ENCODE measurements around the gene STKLD1.
"Not testable (repeated sequence)": the region's sequence is repeated elsewhere in the genome, so short reads cannot be mapped to it uniquely, and the experiment has no call there.

STKLD1 gene

DNA sequence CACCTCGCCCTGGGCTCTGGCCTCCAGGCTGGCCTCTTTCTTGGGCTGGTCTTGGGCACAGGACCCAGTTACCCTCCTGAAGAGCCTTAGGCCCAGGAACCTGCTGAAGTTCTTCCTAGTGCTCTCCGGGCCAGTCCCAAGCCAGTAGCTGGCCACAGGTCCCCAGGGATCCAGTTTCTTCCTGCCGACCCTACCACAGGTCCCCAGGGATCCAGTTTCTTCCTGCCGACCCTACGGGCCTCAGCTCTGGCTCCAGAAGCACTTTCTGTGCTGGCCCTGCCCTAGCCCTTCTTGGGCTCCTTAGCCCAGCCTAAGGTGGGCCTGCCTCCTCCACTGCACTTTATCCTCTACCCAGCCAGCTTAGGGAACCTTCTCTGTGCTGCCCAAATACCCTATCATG lies 65.4 kb downstream of the STKLD1 start:
- Histone ChIP-seq H3K27me3 (replicated peaks) (peaks cover 13% of the 10 kb centered on the region), H3K27ac (no peak overlapping the region), H3K36me3 (replicated peaks) (no peaks in the 10 kb centered on the region), H3K4me3 (ENCODE audit: low read depth, low read length) (no peak overlapping the region)
- DNase-seq, result no peak
- TF ChIP-seq, protein P1, sequence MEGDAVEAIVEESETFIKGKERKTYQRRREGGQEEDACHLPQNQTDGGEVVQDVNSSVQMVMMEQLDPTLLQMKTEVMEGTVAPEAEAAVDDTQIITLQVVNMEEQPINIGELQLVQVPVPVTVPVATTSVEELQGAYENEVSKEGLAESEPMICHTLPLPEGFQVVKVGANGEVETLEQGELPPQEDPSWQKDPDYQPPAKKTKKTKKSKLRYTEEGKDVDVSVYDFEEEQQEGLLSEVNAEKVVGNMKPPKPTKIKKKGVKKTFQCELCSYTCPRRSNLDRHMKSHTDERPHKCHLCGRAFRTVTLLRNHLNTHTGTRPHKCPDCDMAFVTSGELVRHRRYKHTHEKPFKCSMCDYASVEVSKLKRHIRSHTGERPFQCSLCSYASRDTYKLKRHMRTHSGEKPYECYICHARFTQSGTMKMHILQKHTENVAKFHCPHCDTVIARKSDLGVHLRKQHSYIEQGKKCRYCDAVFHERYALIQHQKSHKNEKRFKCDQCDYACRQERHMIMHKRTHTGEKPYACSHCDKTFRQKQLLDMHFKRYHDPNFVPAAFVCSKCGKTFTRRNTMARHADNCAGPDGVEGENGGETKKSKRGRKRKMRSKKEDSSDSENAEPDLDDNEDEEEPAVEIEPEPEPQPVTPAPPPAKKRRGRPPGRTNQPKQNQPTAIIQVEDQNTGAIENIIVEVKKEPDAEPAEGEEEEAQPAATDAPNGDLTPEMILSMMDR (IDR thresholded peaks at IDR 0.05; ENCODE audit: low read depth, low read length, missing control alignments), result no peak
- in situ Hi-C loops (cut with HindIII; ENCODE audit: low pct_ligation_motif_present, low sequenced_read_pairs), result no loop called here

- TF ChIP-seq, protein P1 (IDR thresholded peaks at IDR 0.05; ENCODE audit: low read depth, low read length, missing control alignments), result no peak
- Histone ChIP-seq H3K4me3 (ENCODE audit: low read depth, low read length) (no peak overlapping the region), H3K27ac (no peak overlapping the region), H3K36me3 (replicated peaks) (no peaks in the 10 kb centered on the region), H3K27me3 (replicated peaks) (peaks cover 13% of the 10 kb centered on the region)
- in situ Hi-C loops (cut with HindIII; ENCODE audit: low pct_ligation_motif_present, low sequenced_read_pairs), result no loop called here
- DNase-seq, result no peak
These were observed 67.1 kb downstream of the STKLD1 start for GRCh38 chr9:133443248-133443647.

GRCh38 chr9:133443982-133444381 lies 67.8 kb downstream of the STKLD1 start:
- peak; percentile 27 for DNase-seq
- Histone ChIP-seq H3K27ac (no peak overlapping the region), H3K4me3 (ENCODE audit: low read depth, low read length) (no peak overlapping the region), H3K36me3 (replicated peaks) (no peaks in the 10 kb centered on the region), H3K27me3 (replicated peaks) (peaks cover 13% of the 10 kb centered on the region)
- in situ Hi-C loops (cut with HindIII; ENCODE audit: low pct_ligation_motif_present, low sequenced_read_pairs), result no loop called here
- TF ChIP-seq, protein P1 (IDR thresholded peaks at IDR 0.05; ENCODE audit: low read depth, low read length, missing control alignments), result no peak

DNA sequence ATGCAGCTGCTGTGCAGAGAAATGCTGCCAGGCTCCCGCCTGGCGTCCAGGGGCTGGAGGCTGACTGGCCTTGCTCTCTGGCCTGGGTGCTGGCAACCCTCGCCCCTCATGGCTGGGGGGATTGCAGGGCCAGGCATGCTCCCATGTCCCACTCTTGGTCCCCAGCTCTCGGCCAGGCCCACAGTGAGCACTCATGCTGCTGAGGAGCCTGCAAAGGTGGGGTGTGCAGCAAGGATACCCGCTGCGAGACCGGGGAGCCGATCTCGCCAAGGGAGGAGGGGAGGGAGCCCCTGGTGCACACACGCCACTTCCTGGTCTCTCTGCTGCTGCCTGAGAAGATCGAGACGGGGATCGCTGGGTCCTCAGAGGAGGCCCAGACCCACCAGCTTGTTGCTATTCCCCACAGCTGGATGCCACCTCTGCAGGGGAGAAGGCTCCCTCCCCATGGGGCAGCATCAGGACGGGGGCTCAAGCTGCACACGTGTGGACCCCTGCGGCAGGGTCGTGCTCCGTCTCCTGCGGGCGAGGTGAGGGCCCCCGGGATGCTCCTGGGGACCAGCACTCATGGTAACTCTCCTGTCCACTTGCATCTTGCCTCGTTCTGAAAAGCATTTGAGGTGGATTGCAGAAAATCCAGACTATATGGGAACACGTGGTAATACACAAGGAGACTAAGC lies 69.3 kb downstream of the STKLD1 start:
- peaks cover 13% of the 10 kb centered on the region for H3K27me3 ChIP-seq (replicated peaks)
- no peak for DNase-seq
- H3K4me3 ChIP-seq (ENCODE audit: low read depth, low read length), result no peak overlapping the region
- no peaks in the 10 kb centered on the region for H3K36me3 ChIP-seq (replicated peaks)
- in situ Hi-C loops (cut with HindIII; ENCODE audit: low pct_ligation_motif_present, low sequenced_read_pairs), result no loop called here
- TF ChIP-seq, protein P1 (IDR thresholded peaks at IDR 0.05; ENCODE audit: low read depth, low read length, missing control alignments), result no peak
- H3K27ac ChIP-seq, result no peak overlapping the region

DNA sequence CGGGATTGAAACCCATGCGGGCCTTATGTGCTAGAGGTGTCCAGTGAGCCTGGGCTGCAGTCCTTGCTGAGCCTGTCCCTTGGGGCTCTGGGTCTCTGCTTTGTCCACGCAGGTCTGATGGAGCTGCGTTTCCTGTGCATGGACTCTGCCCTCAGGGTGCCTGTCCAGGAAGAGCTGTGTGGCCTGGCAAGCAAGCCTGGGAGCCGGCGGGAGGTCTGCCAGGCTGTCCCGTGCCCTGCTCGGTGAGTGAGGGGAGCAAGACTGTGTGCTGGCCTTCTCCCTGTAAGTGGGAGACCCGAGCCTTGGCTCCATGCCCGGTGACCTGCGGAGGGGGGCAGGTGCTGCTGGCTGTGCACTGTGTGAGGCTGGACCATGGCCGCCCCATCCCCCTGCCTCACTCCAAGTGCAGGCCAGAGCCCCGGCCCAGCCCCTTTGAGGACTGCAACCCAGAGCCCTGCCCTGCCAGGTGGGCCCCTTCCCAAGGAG lies 72.4 kb downstream of the STKLD1 start:
- TF ChIP-seq, protein P1 (IDR thresholded peaks at IDR 0.05; ENCODE audit: low read depth, low read length, missing control alignments), result no peak
- no peak for DNase-seq

DNA sequence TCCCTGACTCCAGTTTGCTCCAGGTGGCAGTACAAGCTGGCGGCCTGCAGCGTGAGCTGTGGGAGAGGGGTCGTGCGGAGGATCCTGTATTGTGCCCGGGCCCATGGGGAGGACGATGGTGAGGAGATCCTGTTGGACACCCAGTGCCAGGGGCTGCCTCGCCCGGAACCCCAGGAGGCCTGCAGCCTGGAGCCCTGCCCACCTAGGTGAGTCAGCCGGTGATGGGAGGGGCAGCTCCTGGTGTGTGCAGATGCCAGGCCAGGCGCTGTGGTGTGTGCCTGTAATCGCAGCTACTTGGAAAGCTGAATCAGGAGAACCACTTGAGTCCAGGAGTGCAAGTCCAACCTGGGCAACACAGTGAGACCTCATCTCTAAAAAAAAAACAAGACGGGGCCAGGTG lies 73.6 kb downstream of the STKLD1 start:
- H3K27me3 ChIP-seq (replicated peaks), result peaks cover 12% of the 10 kb centered on the region
- in situ Hi-C loops (cut with HindIII; ENCODE audit: low pct_ligation_motif_present, low sequenced_read_pairs), result no loop called here
- H3K27ac ChIP-seq, result no peak overlapping the region
- no peaks in the 10 kb centered on the region for H3K36me3 ChIP-seq (replicated peaks)
- no peak for DNase-seq
- no peak overlapping the region for H3K4me3 ChIP-seq (ENCODE audit: low read depth, low read length)
- TF ChIP-seq, protein P1 (IDR thresholded peaks at IDR 0.05; ENCODE audit: low read depth, low read length, missing control alignments), result no peak

More for the DNA sequence above, 72.4 kb downstream of the STKLD1 start:
- Histone ChIP-seq H3K36me3 (replicated peaks) (no peaks in the 10 kb centered on the region), H3K27ac (no peak overlapping the region), H3K27me3 (replicated peaks) (peaks cover 13% of the 10 kb centered on the region), H3K4me3 (ENCODE audit: low read depth, low read length) (no peak overlapping the region)
- in situ Hi-C loops (cut with HindIII; ENCODE audit: low pct_ligation_motif_present, low sequenced_read_pairs), result no loop called here

- DNase-seq; H3K27me3 ChIP-seq (replicated peaks); H3K4me3 ChIP-seq (ENCODE audit: low read depth, low read length); H3K27ac ChIP-seq; H3K36me3 ChIP-seq (replicated peaks); in situ Hi-C loops (cut with HindIII; ENCODE audit: low pct_ligation_motif_present, low sequenced_read_pairs): not testable (repeated sequence)
These were observed 75.7 kb downstream of the STKLD1 start for GRCh38 chr9:133451865-133452264.

All from brain microvascular endothelial cell (primary cell).